SK-N-DZ (cell line): ENCODE data around the gene TEAD1.

Experiments
- DNase-seq: peaks from one replicate; pipeline ENCODE4 v3.0.0-alpha.2; 2015; ENCODE audit warnings: low spot score

Gene TEAD1

GRCh38 chr11:12707500-12707880 is 33.3 kb downstream of the TEAD1 start:
- DNase-seq = no peak

- DNase-seq = no peak
Measured at GRCh38 chr11:12711496-12711895, 37.3 kb downstream of the TEAD1 start.

GRCh38 chr11:12712132-12712531 is 37.9 kb downstream of the TEAD1 start:
- DNase-seq = no peak

GRCh38 chr11:12715131-12715530 is 40.9 kb downstream of the TEAD1 start:
- DNase-seq = no peak

- DNase-seq = no peak
Measured at GRCh38 chr11:12715941-12716340, 41.7 kb downstream of the TEAD1 start.

GRCh38 chr11:12716816-12717215 is 42.6 kb downstream of the TEAD1 start:
- no peak for DNase-seq

- no peak for DNase-seq
Measured at GRCh38 chr11:12717851-12718291, 43.6 kb downstream of the TEAD1 start.

GRCh38 chr11:12719221-12719620 is 45.0 kb downstream of the TEAD1 start:
- DNase-seq = no peak

GRCh38 chr11:12721816-12722604 is 47.8 kb downstream of the TEAD1 start:
- no peak for DNase-seq

GRCh38 chr11:12723421-12724300 is 49.4 kb downstream of the TEAD1 start:
- DNase-seq = no peak

GRCh38 chr11:12724301-12725054 is 50.3 kb downstream of the TEAD1 start:
- DNase-seq = no peak

- DNase-seq = no peak
Measured at GRCh38 chr11:12725055-12725862, 51.0 kb downstream of the TEAD1 start.

GRCh38 chr11:12725863-12726682 is 51.9 kb downstream of the TEAD1 start:
- no peak for DNase-seq

- no peak for DNase-seq
Measured at GRCh38 chr11:12727563-12728211, 53.5 kb downstream of the TEAD1 start.

GRCh38 chr11:12728417-12728816 is 54.2 kb downstream of the TEAD1 start:
- no peak for DNase-seq

GRCh38 chr11:12729941-12730340 is 55.7 kb downstream of the TEAD1 start:
- no peak for DNase-seq

- peak; percentile 88 for DNase-seq
Measured at GRCh38 chr11:12731841-12732336, 57.7 kb downstream of the TEAD1 start.

GRCh38 chr11:12733091-12733490 is 58.9 kb downstream of the TEAD1 start:
- DNase-seq = no peak

- no peak for DNase-seq
Measured at GRCh38 chr11:12734625-12735024, 60.4 kb downstream of the TEAD1 start.
